ENCODE data around the gene ITIH6.
"Not testable (repeated sequence)": the region's sequence is repeated elsewhere in the genome, so short reads cannot be mapped to it uniquely, and the experiment has no call there.

The ITIH6 gene

GRCh38 chrX:54798137-54798536 is at the start of gene ITIH6:
ITIH6 (minus strand) TSS chrX:54798255; CDS start chrX:54798210, 45 bp downstream.
- in situ Hi-C loops (cut with MboI; ENCODE audit: low sequenced_read_pairs, unreplicated experiment), result no loop called here
- no peak for DNase-seq (ENCODE audit: low spot score)
- no peak for TF ChIP-seq CTCF (IDR thresholded peaks at IDR 0.05; ENCODE audit: borderline replicate concordance, control extremely low read depth, extremely low read depth, insufficient read depth, missing control alignments)

- in situ Hi-C loops (cut with MboI; ENCODE audit: low sequenced_read_pairs, unreplicated experiment); DNase-seq (ENCODE audit: low spot score): not testable (repeated sequence)
Measured at GRCh38 chrX:54847700-54848099, 49.6 kb upstream of the ITIH6 start.

- DNase-seq (ENCODE audit: low spot score), result no peak
- no peak for TF ChIP-seq CTCF (IDR thresholded peaks at IDR 0.05; ENCODE audit: borderline replicate concordance, control extremely low read depth, extremely low read depth, insufficient read depth, missing control alignments)
- in situ Hi-C loops (cut with MboI; ENCODE audit: low sequenced_read_pairs, unreplicated experiment), result no loop called here
Measured at GRCh38 chrX:54843050-54843449, 45.0 kb upstream of the ITIH6 start.

GRCh38 chrX:54842607-54843006 is 44.6 kb upstream of the ITIH6 start:
- TF ChIP-seq CTCF (IDR thresholded peaks at IDR 0.05; ENCODE audit: borderline replicate concordance, control extremely low read depth, extremely low read depth, insufficient read depth, missing control alignments), result no peak
- in situ Hi-C loops (cut with MboI; ENCODE audit: low sequenced_read_pairs, unreplicated experiment), result no loop called here
- no peak for DNase-seq (ENCODE audit: low spot score)

- DNase-seq (ENCODE audit: low spot score); in situ Hi-C loops (cut with MboI; ENCODE audit: low sequenced_read_pairs, unreplicated experiment): not testable (repeated sequence)
Measured at GRCh38 chrX:54841184-54841874, 43.3 kb upstream of the ITIH6 start.

GRCh38 chrX:54838583-54838982 is 40.5 kb upstream of the ITIH6 start:
- no peak for DNase-seq (ENCODE audit: low spot score)

GRCh38 chrX:54826598-54826997 is 28.5 kb upstream of the ITIH6 start:
- in situ Hi-C loops (cut with MboI; ENCODE audit: low sequenced_read_pairs, unreplicated experiment), result no loop called here
- no peak for DNase-seq (ENCODE audit: low spot score)
- TF ChIP-seq CTCF (IDR thresholded peaks at IDR 0.05; ENCODE audit: borderline replicate concordance, control extremely low read depth, extremely low read depth, insufficient read depth, missing control alignments), result no peak

More at GRCh38 chrX:54838583-54838982, 40.5 kb upstream of the ITIH6 start:
- no peak for TF ChIP-seq CTCF (IDR thresholded peaks at IDR 0.05; ENCODE audit: borderline replicate concordance, control extremely low read depth, extremely low read depth, insufficient read depth, missing control alignments)
- in situ Hi-C loops (cut with MboI; ENCODE audit: low sequenced_read_pairs, unreplicated experiment), result no loop called here

All from GM13976 (cell line).